IMR-90 (cell line): Measurements from ENCODE around the gene NOS1AP. TPM values are rescaled to one million over a fixed set of nuclear protein-coding genes. Genes with fewer than 3 reads are reported as not detected.

Experiments
- ATAC-seq: fragments of 200-7000 bp; cut with Tn5 transposase; 2 replicates; pipeline ENCODE4 v1.9.1; 2020; ENCODE audit warnings: low read depth, mild to moderate bottlenecking, moderate library complexity
- BruUV-seq: library from RNA; stranded (reverse); fragments of 400-500 nt; replicated peaks from 2 replicates; lab custom pipeline; 2021; lab: Mats Ljungman, UMichigan
- CTCF ChIA-PET: fragments of 300-600 bp; formaldehyde crosslinking; extraction: SDS; loops from one replicate; lab custom pipeline; 2021; ENCODE audit warnings: antibody characterized with exemption; lab: Yijun Ruan, JAX
- POLR2A ChIA-PET: fragments of 300-600 bp; sonication (Branson Sonifier 250); formaldehyde crosslinking; loops from one replicate; lab custom pipeline; 2022; ENCODE audit warnings: antibody characterized with exemption; ENCODE audit not compliant: unreplicated experiment; lab: Charles Lee
- DNase-seq: peaks from one replicate; pipeline ENCODE4 v3.0.0; 2013
- H2AFZ ChIP-seq: replicated peaks from 2 replicates; pipeline ENCODE3; 2013; ENCODE audit warnings: low read length, mild to moderate bottlenecking; ENCODE audit not compliant: poor library complexity
- H2AK5ac ChIP-seq: 2 replicates; pipeline ENCODE4 v1.6.1; 2013; ENCODE audit warnings: low read depth, low read length, inconsistent platforms
- H2AK9ac ChIP-seq: replicated peaks from 2 replicates; pipeline ENCODE3; 2013; ENCODE audit warnings: mild to moderate bottlenecking, low read depth, low read length, moderate library complexity; ENCODE audit not compliant: poor library complexity
- H2BK120ac ChIP-seq: 2 replicates; pipeline ENCODE4 v1.6.1; 2013; ENCODE audit warnings: low read depth, low read length, inconsistent platforms
- H2BK15ac ChIP-seq: 3 replicates; pipeline ENCODE4 v1.6.1; 2013; ENCODE audit warnings: low read depth, low read length, inconsistent platforms
- H2BK20ac ChIP-seq: 2 replicates; pipeline ENCODE4 v1.6.1; 2013; ENCODE audit warnings: low read depth, mild to moderate bottlenecking, inconsistent platforms, low read length, moderate library complexity
- H2BK5ac ChIP-seq: 2 replicates; pipeline ENCODE4 v1.6.1; 2013; ENCODE audit warnings: mild to moderate bottlenecking, low read depth, low read length, inconsistent platforms; ENCODE audit not compliant: poor library complexity, severe bottlenecking
- H3K14ac ChIP-seq: replicated peaks from 2 replicates; pipeline ENCODE4 v1.6.1; 2013; ENCODE audit warnings: low read depth, low read length, inconsistent platforms
- H3K18ac ChIP-seq: 2 replicates; pipeline ENCODE4 v1.6.1; 2013; ENCODE audit warnings: low read depth, low read length, control low read depth
- H3K23ac ChIP-seq: 2 replicates; pipeline ENCODE4 v1.6.1; 2013; ENCODE audit warnings: low read depth, low read length, inconsistent platforms
- H3K27ac ChIP-seq: 2 replicates; pipeline ENCODE4 v1.5.1; 2013; ENCODE audit warnings: mild to moderate bottlenecking, control low read depth, low read length; ENCODE audit not compliant: insufficient read depth
- H3K27me3 ChIP-seq: 2 replicates; pipeline ENCODE4 v1.6.1; 2013; ENCODE audit warnings: low read length; ENCODE audit not compliant: control insufficient read depth, insufficient read depth
- H3K36me3 ChIP-seq: 2 replicates; pipeline ENCODE4 v1.6.1; 2013; ENCODE audit warnings: low read length, mixed read lengths; ENCODE audit not compliant: control insufficient read depth, insufficient read depth
- H3K4ac ChIP-seq: 2 replicates; pipeline ENCODE4 v1.6.1; 2013; ENCODE audit warnings: low read depth, low read length, inconsistent platforms
- H3K4me1 ChIP-seq: 2 replicates; pipeline ENCODE4 v1.6.1; 2013; ENCODE audit warnings: low read length, mixed read lengths; ENCODE audit not compliant: control insufficient read depth, insufficient read depth
- H3K4me2 ChIP-seq: 2 replicates; pipeline ENCODE4 v1.6.1; 2013; ENCODE audit warnings: low read depth, mild to moderate bottlenecking, control low read depth, low read length, moderate library complexity
- H3K4me3 ChIP-seq: 2 replicates; pipeline ENCODE4 v1.5.1; 2013; ENCODE audit warnings: low read depth, mild to moderate bottlenecking, control low read depth, low read length, moderate library complexity; ENCODE audit not compliant: insufficient read depth
- H3K56ac ChIP-seq: 2 replicates; pipeline ENCODE4 v1.6.1; 2013; ENCODE audit warnings: low read length, inconsistent platforms; ENCODE audit not compliant: insufficient read depth; ENCODE audit errors: extremely low read depth
- H3K79me1 ChIP-seq, 2 experiments: 2 replicates each; pipeline ENCODE4 v1.6.1; 2013; ENCODE audit warnings: low read length in 2 of 2, inconsistent platforms in 1 of 2, low read depth in 1 of 2
- H3K9ac ChIP-seq: 2 replicates; pipeline ENCODE4 v1.6.1; 2013; ENCODE audit warnings: low read depth, low read length, control low read depth
- H3K9me1 ChIP-seq: 2 replicates; pipeline ENCODE4 v1.6.1; 2013; ENCODE audit warnings: low read length, inconsistent platforms; ENCODE audit not compliant: insufficient read depth
- H3K9me3 ChIP-seq: 2 replicates; pipeline ENCODE4 v1.6.1; 2013; ENCODE audit warnings: low read length; ENCODE audit not compliant: control insufficient read depth, insufficient read depth
- H4K20me1 ChIP-seq: 2 replicates; pipeline ENCODE4 v1.6.1; 2013; ENCODE audit warnings: low read length, inconsistent platforms; ENCODE audit not compliant: insufficient read depth
- H4K5ac ChIP-seq: 2 replicates; pipeline ENCODE4 v1.6.1; 2013; ENCODE audit warnings: mild to moderate bottlenecking, low read depth, low read length, control low read depth
- H4K8ac ChIP-seq, 2 experiments: 2 replicates each; pipeline ENCODE4 v1.6.1; 2013; ENCODE audit warnings: low read depth in 2 of 2, low read length in 2 of 2, control low read depth in 1 of 2, inconsistent platforms in 1 of 2
- H4K91ac ChIP-seq: 2 replicates; pipeline ENCODE4 v1.6.1; 2013; ENCODE audit warnings: low read depth, low read length, inconsistent platforms; ENCODE audit not compliant: insufficient read depth
- FOS ChIP-seq: fragments of 150-350 bp; IDR thresholded peaks from 2 replicates; pipeline ENCODE4 v1.6.1; 2016; ENCODE audit warnings: low read depth, low read length
- NFE2L2 ChIP-seq: fragments of 150-350 bp; IDR thresholded peaks from 2 replicates; pipeline ENCODE4 v1.6.1; 2016; ENCODE audit warnings: low read depth, mild to moderate bottlenecking, low read length
- RAD21 ChIP-seq: IDR thresholded peaks from 2 replicates; pipeline ENCODE4 v1.6.1; 2012; ENCODE audit warnings: low read length, improper control_type of control experiment
- SMC3 ChIP-seq: fragments of 150-350 bp; IDR thresholded peaks from 2 replicates; pipeline ENCODE4 v1.6.1; 2016; ENCODE audit warnings: low read depth, mild to moderate bottlenecking, antibody characterized with exemption, low read length, moderate library complexity
- WGBS, 2 experiments: methylation state at CpG; one replicate each; pipeline versions ENCODE4 v1.1.5 to v1.1.7; 2013; ENCODE audit warnings: missing lambda C conversion rate in 2 of 2; ENCODE audit not compliant: insufficient read length in 1 of 2; ENCODE audit errors: extremely low coverage in 2 of 2; 5-methylcytosine and 5-hydroxymethylcytosine counted together
- dilution Hi-C: fragments of 300-500 bp; cut with HindIII; formaldehyde crosslinking; loops from one replicate; pipeline ENCODE4 v1.14.3; 2018; ENCODE audit warnings: low sequenced_read_pairs; ENCODE audit not compliant: unreplicated experiment
- in situ Hi-C: fragments of 300-500 bp; cut with MboI; formaldehyde crosslinking; loops from 3 replicates; pipeline ENCODE4 v1.14.3; 2019; ENCODE audit warnings: low sequenced_read_pairs, inconsistent platforms, mixed read lengths
- intact Hi-C: fragments of 100-400 bp; cut with micrococcal nuclease; formaldehyde crosslinking; loops from 2 replicates; pipeline ENCODE4 v1.10.0; 2022
- polyA plus RNA-seq, 3 experiments: library from polyadenylated mRNA; depleted of rRNA; stranded (reverse); fragments of >200 nt; gene quantifications; 2 replicates each; pipeline ENCODE4 v1.2.3, GENCODE V29; 2012; ENCODE audit warnings: low replicate concordance in 1 of 3
- total RNA-seq: library from RNA; depleted of rRNA; stranded (reverse); fragments of >200 nt; gene quantifications from 2 replicates; pipeline ENCODE4 v1.2.3, GENCODE V29; 2012
- TF ChIP-seq, protein P1 (sequence below): fragments of 150-350 bp; IDR thresholded peaks from 2 replicates; pipeline ENCODE4 v1.6.1; 2016; ENCODE audit warnings: low read depth, mild to moderate bottlenecking, low read length, moderate library complexity, borderline replicate concordance
- TF ChIP-seq, protein P2 (sequence below): conservative IDR thresholded peaks from 2 replicates; pipeline ENCODE4 v1.5.1; 2012; ENCODE audit warnings: mild to moderate bottlenecking, low read depth, low read length, improper control_type of control experiment

Gene NOS1AP
- total and polyA plus RNA-seq, 2 of the 4 experiments (the other 2 are of a cell fraction): 0.18 to 0.19 TPM

DNA sequence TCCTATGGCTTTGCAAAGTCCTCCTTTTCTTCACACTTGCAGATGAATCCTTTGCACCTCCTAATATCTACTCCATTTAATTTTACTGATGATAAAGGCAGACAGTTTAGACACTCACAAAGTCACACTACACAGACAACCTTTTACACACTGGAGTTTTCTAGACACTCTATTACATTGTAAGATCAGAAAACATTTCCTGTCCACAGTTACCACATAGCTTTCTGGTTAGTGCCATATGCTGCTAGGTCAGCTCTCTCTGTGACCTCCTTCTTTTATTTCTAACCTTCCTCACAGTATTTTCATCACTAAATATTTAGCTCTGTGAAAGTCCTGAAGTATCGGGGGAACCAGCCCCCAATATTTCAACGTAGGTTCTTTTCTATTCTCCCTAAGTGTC is 337.3 kb downstream of the NOS1AP start:
- Histone ChIP-seq H2BK15ac (no peak overlapping the region), H2BK5ac (no peak overlapping the region), H3K4me2 (no peak overlapping the region), H2BK120ac (no peak overlapping the region), H3K14ac (no peak overlapping the region), H3K79me1 (no peaks in the 10 kb centered on the region), H3K4me1 (no peaks in the 10 kb centered on the region; the same call in 1 of the 2 replicates), H3K9me3 (no peaks in the 10 kb centered on the region), H3K56ac (no peak overlapping the region), H4K8ac (no peak overlapping the region), H3K27me3 (no peaks in the 10 kb centered on the region), H4K5ac (no peak overlapping the region), H3K27ac (no peak overlapping the region), H2BK20ac (no peak overlapping the region), H3K23ac (no peak overlapping the region), H4K20me1 (no peaks in the 10 kb centered on the region), H2AFZ (no peak overlapping the region), H3K4me3 (no peak overlapping the region), H4K91ac (no peak overlapping the region), H2AK5ac (no peak overlapping the region), H2AK9ac (no peak overlapping the region), H3K4ac (no peak overlapping the region), H3K18ac (no peak overlapping the region), H3K9ac (no peak overlapping the region), H3K36me3 (no peaks in the 10 kb centered on the region), H3K9me1 (no peaks in the 10 kb centered on the region)
- WGBS, 2 experiments: no CpG with 5 or more reads among the region's 2 CpGs
- intact Hi-C loops: no loop called here
- ATAC-seq (no peak), DNase-seq (no peak)
- dilution Hi-C loops: no loop called here
- BruUV-seq: no TSS peak
- ChIA-PET POLR2A (no interaction called here), CTCF (no interaction called here)
- no peak for TF ChIP-seq FOS
- TF ChIP-seq RAD21: no peak
- TF ChIP-seq, protein P1, sequence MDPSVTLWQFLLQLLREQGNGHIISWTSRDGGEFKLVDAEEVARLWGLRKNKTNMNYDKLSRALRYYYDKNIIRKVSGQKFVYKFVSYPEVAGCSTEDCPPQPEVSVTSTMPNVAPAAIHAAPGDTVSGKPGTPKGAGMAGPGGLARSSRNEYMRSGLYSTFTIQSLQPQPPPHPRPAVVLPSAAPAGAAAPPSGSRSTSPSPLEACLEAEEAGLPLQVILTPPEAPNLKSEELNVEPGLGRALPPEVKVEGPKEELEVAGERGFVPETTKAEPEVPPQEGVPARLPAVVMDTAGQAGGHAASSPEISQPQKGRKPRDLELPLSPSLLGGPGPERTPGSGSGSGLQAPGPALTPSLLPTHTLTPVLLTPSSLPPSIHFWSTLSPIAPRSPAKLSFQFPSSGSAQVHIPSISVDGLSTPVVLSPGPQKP: no peak
- no peak for TF ChIP-seq SMC3
- TF ChIP-seq NFE2L2: no peak
- TF ChIP-seq, protein P2, sequence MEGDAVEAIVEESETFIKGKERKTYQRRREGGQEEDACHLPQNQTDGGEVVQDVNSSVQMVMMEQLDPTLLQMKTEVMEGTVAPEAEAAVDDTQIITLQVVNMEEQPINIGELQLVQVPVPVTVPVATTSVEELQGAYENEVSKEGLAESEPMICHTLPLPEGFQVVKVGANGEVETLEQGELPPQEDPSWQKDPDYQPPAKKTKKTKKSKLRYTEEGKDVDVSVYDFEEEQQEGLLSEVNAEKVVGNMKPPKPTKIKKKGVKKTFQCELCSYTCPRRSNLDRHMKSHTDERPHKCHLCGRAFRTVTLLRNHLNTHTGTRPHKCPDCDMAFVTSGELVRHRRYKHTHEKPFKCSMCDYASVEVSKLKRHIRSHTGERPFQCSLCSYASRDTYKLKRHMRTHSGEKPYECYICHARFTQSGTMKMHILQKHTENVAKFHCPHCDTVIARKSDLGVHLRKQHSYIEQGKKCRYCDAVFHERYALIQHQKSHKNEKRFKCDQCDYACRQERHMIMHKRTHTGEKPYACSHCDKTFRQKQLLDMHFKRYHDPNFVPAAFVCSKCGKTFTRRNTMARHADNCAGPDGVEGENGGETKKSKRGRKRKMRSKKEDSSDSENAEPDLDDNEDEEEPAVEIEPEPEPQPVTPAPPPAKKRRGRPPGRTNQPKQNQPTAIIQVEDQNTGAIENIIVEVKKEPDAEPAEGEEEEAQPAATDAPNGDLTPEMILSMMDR: no peak
- in situ Hi-C loops: no loop called here
